Lung (tissue), 12 donors: ENCODE measurements around the gene TMEM17. TPM values are rescaled to one million over a fixed set of nuclear protein-coding genes. Genes with fewer than 3 reads are reported as not detected.

Source experiments
- ATAC-seq: fragments of 200-7000 bp; cut with Tn5 transposase; one replicate; pipeline ENCODE4 v1.9.1; 2020; ENCODE audit warnings: moderate number of reproducible peaks; ENCODE audit not compliant: insufficient read depth, low FRiP score
- DNase-seq, 3 donors: peaks; one replicate each; pipeline ENCODE4 v3.0.0-alpha.2; 2013 to 2017
- H3K27ac ChIP-seq, 2 donors: one replicate each; pipeline ENCODE4 v1.5.1; 2013; ENCODE audit warnings: mild to moderate bottlenecking in 2 of 2, moderate library complexity in 2 of 2, control low read depth in 1 of 2, inconsistent platforms in 1 of 2, low read depth in 1 of 2, low read length in 1 of 2
- H3K27me3 ChIP-seq, 3 donors: one replicate each; pipeline ENCODE4 v1.5.1; 2013; ENCODE audit warnings: low read length in 2 of 3; ENCODE audit not compliant: control insufficient read depth in 3 of 3, insufficient read depth in 3 of 3
- H3K36me3 ChIP-seq, 4 donors: one replicate each; pipeline ENCODE4 v1.5.1; 2013; ENCODE audit warnings: low read length in 4 of 4, mild to moderate bottlenecking in 1 of 4, moderate library complexity in 1 of 4; ENCODE audit not compliant: control insufficient read depth in 4 of 4, insufficient read depth in 4 of 4
- H3K4me1 ChIP-seq, 5 donors: one replicate each; pipeline ENCODE4 v1.5.1; 2013; ENCODE audit warnings: low read length in 5 of 5, mild to moderate bottlenecking in 2 of 5, moderate library complexity in 1 of 5; ENCODE audit not compliant: control insufficient read depth in 5 of 5, insufficient read depth in 5 of 5
- H3K4me3 ChIP-seq: one replicate; pipeline ENCODE4 v1.5.1; 2013; ENCODE audit warnings: mild to moderate bottlenecking, control low read depth, moderate library complexity
- H3K9ac ChIP-seq, 2 donors: one replicate each; pipeline ENCODE4 v1.5.1; 2013; ENCODE audit warnings: low read length in 2 of 2, control low read depth in 1 of 2; ENCODE audit not compliant: insufficient read depth in 1 of 2
- H3K9me3 ChIP-seq, 4 donors: one replicate each; pipeline ENCODE4 v1.5.1; 2013; ENCODE audit warnings: low read length in 3 of 4, mild to moderate bottlenecking in 1 of 4, moderate library complexity in 1 of 4; ENCODE audit not compliant: control insufficient read depth in 4 of 4, insufficient read depth in 3 of 4
- CTCF ChIP-seq: IDR thresholded peaks from 2 replicates; pipeline ENCODE4 v1.5.1; 2012; ENCODE audit warnings: mild to moderate bottlenecking; ENCODE audit errors: control extremely low read depth, extremely low read depth
- whole genome bisulfite sequencing, 2 donors: extraction: QIAGEN DNeasy Blood & Tissue Kit; methylation state at CpG; one replicate each; pipeline ENCODE4 v1.1.7; 2013; 5-methylcytosine and 5-hydroxymethylcytosine counted together
- polyA plus RNA-seq, 2 donors: library from polyadenylated mRNA; stranded (reverse); fragments of 200-250 nt; gene quantifications; one replicate each; pipeline ENCODE4 v1.2.1, GENCODE V29; 2013
- total RNA-seq, 2 donors: library from RNA; depleted of rRNA in 1 of 2; stranded (reverse); fragments of >200 nt in 1 of 2; gene quantifications; one replicate each; pipeline ENCODE4 v1.2.1, GENCODE V29; 2014 to 2021
- donor health status: control.
- donor health status: control.
- donor health status: Bipolar disorder and iron deficiency.
- donor health status: healthy.
- donor health status: DM: yes; HTN: yes; CAD: no.

Gene TMEM17
- total and polyA plus RNA-seq, 4 donors, result 1.6 to 3.9 (median 2.7) TPM

- DNase-seq (no peak), ATAC-seq (no peak)
- no peaks in the 10 kb centered on the region for H3K27me3 ChIP-seq
- no peak overlapping the region for H3K4me3 ChIP-seq
- no peaks in the 10 kb centered on the region for H3K9me3 ChIP-seq
- H3K4me1 ChIP-seq, result no peaks in the 10 kb centered on the region
- TF ChIP-seq CTCF, result no peak
- H3K9ac ChIP-seq, result no peak overlapping the region
- no peak overlapping the region for H3K27ac ChIP-seq
- no peaks in the 10 kb centered on the region for H3K36me3 ChIP-seq
- 39 to 55% methylated on average over 3 of the region's 3 CpGs for WGBS, 2 donors
Measured at GRCh38 chr2:62547854-62548253, 41.9 kb upstream of the TMEM17 start.

GRCh38 chr2:62545261-62545660 lies 39.3 kb upstream of the TMEM17 start:
- no peak overlapping the region for H3K9ac ChIP-seq
- no peak overlapping the region for H3K27ac ChIP-seq
- DNase-seq (no peak), ATAC-seq (no peak)
- H3K9me3 ChIP-seq, result no peaks in the 10 kb centered on the region
- H3K4me1 ChIP-seq, result peaks cover 0 to 11% (median 0%) of the 10 kb centered on the region in 5 donors
- H3K36me3 ChIP-seq, result no peaks in the 10 kb centered on the region
- no peaks in the 10 kb centered on the region for H3K27me3 ChIP-seq
- no peak overlapping the region for H3K4me3 ChIP-seq
- 94 to 98% methylated on average over 6 of the region's 6 CpGs for WGBS, 2 donors
- no peak for TF ChIP-seq CTCF

GRCh38 chr2:62540408-62541168 lies 34.6 kb upstream of the TMEM17 start:
- no peak overlapping the region for H3K9ac ChIP-seq
- no peaks in the 10 kb centered on the region for H3K36me3 ChIP-seq
- DNase-seq (peak in 1 of 3 donors; percentile 15), ATAC-seq (no peak)
- no peak for TF ChIP-seq CTCF
- H3K4me3 ChIP-seq, result no peak overlapping the region
- no peaks in the 10 kb centered on the region for H3K9me3 ChIP-seq
- H3K4me1 ChIP-seq, result peaks cover 0 to 11% (median 0%) of the 10 kb centered on the region in 5 donors
- H3K27me3 ChIP-seq, result no peaks in the 10 kb centered on the region
- WGBS, 2 donors, result 85 to 94% methylated on average over 5 of the region's 5 CpGs
- H3K27ac ChIP-seq, result no peak overlapping the region
